HCT116 (cell line): ENCODE results near the gene FLVCR2. TPM values are rescaled to one million over a fixed set of nuclear protein-coding genes. Genes with fewer than 3 reads are reported as not detected.

ENCODE experiments used
- ATAC-seq: fragments of 200-7000 bp; cut with Tn5 transposase; 2 replicates; pipeline ENCODE4 v1.9.1; 2020; ENCODE audit warnings: mild to moderate bottlenecking, moderate library complexity
- BruUV-seq: library from RNA; stranded (reverse); fragments of 400-500 nt; replicated peaks from 2 replicates; lab custom pipeline; 2021; lab: Mats Ljungman, UMichigan
- CTCF ChIA-PET: fragments of 300-600 bp; sonication (Branson Sonifier 250); formaldehyde crosslinking; loops from one replicate; lab custom pipeline; 2021; ENCODE audit warnings: antibody characterized with exemption; lab: Charles Lee
- POLR2A ChIA-PET: fragments of 300-600, 350-600 bp; sonication (Branson Sonifier 250); formaldehyde crosslinking; loops from one replicate; lab custom pipeline; 2021; ENCODE audit warnings: antibody characterized with exemption; lab: Charles Lee
- RAD21 ChIA-PET, 2 experiments: fragments of 300-600 bp; sonication (Branson Sonifier 250); formaldehyde crosslinking; loops; one replicate each; lab custom pipeline; 2023; ENCODE audit warnings: low total read pairs in 2 of 2; ENCODE audit not compliant: uncharacterized antibody in 2 of 2, unreplicated experiment in 2 of 2, low non-redundant PET in 1 of 2; lab: Charles Lee
- DNase-seq: peaks from one replicate; pipeline ENCODE4 v3.0.0-alpha.2; 2010; ENCODE audit warnings: low read depth, low spot score
- H2AFZ ChIP-seq: fragments of 200-600 bp; shearing (Covaris generic), sonication (generic); 2 replicates; pipeline ENCODE4 v1.6.1; 2017; ENCODE audit warnings: low read depth, mixed run types, mixed read lengths, antibody characterized with exemption, low read length; ENCODE audit not compliant: poor library complexity, severe bottlenecking
- H3K27ac ChIP-seq: 2 replicates; pipeline ENCODE4 v1.5.1; 2012; ENCODE audit warnings: low read depth, low read length
- H3K27me3 ChIP-seq: fragments of 200-600 bp; sonication (generic); 2 replicates; pipeline ENCODE4 v1.6.1; 2016; ENCODE audit warnings: mixed run types, low read length, mixed read lengths; ENCODE audit not compliant: insufficient read depth
- H3K36me3 ChIP-seq, 2 experiments: fragments of 200-500 bp in 1 of 2; fragments of 200-600 bp in 1 of 2; sonication (Bioruptor generic) in 1 of 2; sonication (generic) in 1 of 2; 2 replicates each; pipeline versions ENCODE4 v1.5.1 to v1.6.1; 2014 to 2016; ENCODE audit warnings: low read length in 2 of 2, inconsistent platforms in 1 of 2, mixed read lengths in 1 of 2, mixed run types in 1 of 2; ENCODE audit not compliant: insufficient read depth in 2 of 2, control insufficient read depth in 1 of 2
- H3K4me1 ChIP-seq, 2 experiments: fragments of 200-600 bp in 1 of 2; sonication (generic) in 1 of 2; 2 replicates each; pipeline versions ENCODE4 v1.5.1 to v1.6.1; 2012 to 2017; ENCODE audit warnings: low read length in 2 of 2, inconsistent platforms in 1 of 2, mild to moderate bottlenecking in 1 of 2, mixed read lengths in 1 of 2, mixed run types in 1 of 2, moderate library complexity in 1 of 2; ENCODE audit not compliant: insufficient read depth in 2 of 2, control insufficient read depth in 1 of 2
- H3K4me2 ChIP-seq: fragments of 200-600 bp; sonication (generic); 2 replicates; pipeline ENCODE4 v1.6.1; 2017; ENCODE audit warnings: mixed run types, low read length, mixed read lengths
- H3K4me3 ChIP-seq, 2 experiments: fragments of 200-600 bp in 1 of 2; sonication (generic) in 1 of 2; replicated peaks in 1 of 2; 2 replicates each; pipeline ENCODE4 v1.5.1; 2011 to 2016; ENCODE audit warnings: low read length in 2 of 2, control low read depth in 1 of 2, low read depth in 1 of 2, mild to moderate bottlenecking in 1 of 2, mixed read lengths in 1 of 2, mixed run types in 1 of 2
- H3K79me2 ChIP-seq: fragments of 200-600 bp; sonication (generic); 2 replicates; pipeline ENCODE4 v1.6.1; 2017; ENCODE audit warnings: mild to moderate bottlenecking, mixed run types, low read length, moderate library complexity, mixed read lengths; ENCODE audit not compliant: insufficient read depth
- H3K9ac ChIP-seq: fragments of 200-600 bp; sonication (generic); 2 replicates; pipeline ENCODE4 v1.6.1; 2016; ENCODE audit warnings: low read length, mixed read lengths
- H3K9me2 ChIP-seq: fragments of 200-600 bp; sonication (generic), shearing (Covaris generic); 2 replicates; pipeline ENCODE4 v1.6.1; 2017; ENCODE audit warnings: mixed run types, mild to moderate bottlenecking, moderate library complexity; ENCODE audit not compliant: insufficient read depth
- H3K9me3 ChIP-seq, 2 experiments: fragments of 200-500 bp in 1 of 2; fragments of 200-600 bp in 1 of 2; sonication (Bioruptor generic) in 1 of 2; sonication (generic) in 1 of 2; 2 replicates each; pipeline ENCODE4 v1.6.1; 2014 to 2017; ENCODE audit warnings: low read length in 2 of 2, mixed read lengths in 2 of 2, inconsistent platforms in 1 of 2, low read depth in 1 of 2, mild to moderate bottlenecking in 1 of 2, mixed run types in 1 of 2, moderate library complexity in 1 of 2; ENCODE audit not compliant: control insufficient read depth in 1 of 2, insufficient read depth in 1 of 2
- H4K20me1 ChIP-seq: fragments of 200-600 bp; sonication (generic), shearing (Covaris generic); 2 replicates; pipeline ENCODE4 v1.6.1; 2017; ENCODE audit warnings: mixed run types, mild to moderate bottlenecking, moderate library complexity; ENCODE audit not compliant: insufficient read depth
- ATF3 ChIP-seq: IDR thresholded peaks from 2 replicates; pipeline ENCODE4 v1.6.1; 2012
- CBX3 ChIP-seq: IDR thresholded peaks from 2 replicates; pipeline ENCODE4 v1.6.1; 2012; ENCODE audit warnings: low read depth
- CEBPB ChIP-seq: IDR thresholded peaks from 2 replicates; pipeline ENCODE4 v1.6.1; 2012; ENCODE audit warnings: low read depth
- MAX ChIP-seq: IDR thresholded peaks from 2 replicates; pipeline ENCODE4 v1.6.1; 2012
- POLR2A ChIP-seq: IDR thresholded peaks from 2 replicates; pipeline ENCODE4 v1.7.0; 2011; ENCODE audit warnings: borderline replicate concordance; ENCODE audit not compliant: insufficient read depth, insufficient read length; ENCODE audit errors: extremely low read depth
- SP1 ChIP-seq: IDR thresholded peaks from 2 replicates; pipeline ENCODE4 v1.6.1; 2012; ENCODE audit warnings: low read depth
- SRF ChIP-seq: IDR thresholded peaks from 2 replicates; pipeline ENCODE4 v1.6.1; 2012; ENCODE audit warnings: low read depth
- YY1 ChIP-seq: IDR thresholded peaks from 2 replicates; pipeline ENCODE4 v1.6.1; 2011; ENCODE audit warnings: low read length, low read depth, moderate library complexity, mild to moderate bottlenecking; ENCODE audit not compliant: insufficient replicate concordance; ENCODE audit errors: extremely low read depth
- ZNF274 ChIP-seq: fragments of 200-500 bp; sonication (Bioruptor generic); IDR thresholded peaks from 2 replicates; pipeline ENCODE4 v1.6.1; 2014; ENCODE audit warnings: mild to moderate bottlenecking, low read depth, low read length, inconsistent platforms
- intact Hi-C: fragments of 100-400 bp; cut with micrococcal nuclease; formaldehyde crosslinking; loops from 2 replicates; pipeline ENCODE4 v1.10.0; 2022
- total RNA-seq: library from RNA; stranded (reverse); gene quantifications from one replicate; pipeline ENCODE4 v1.2.1, GENCODE V29; 2021; ENCODE audit not compliant: unreplicated experiment

Gene FLVCR2
- total RNA-seq, 1 experiment from 2014 or later, result 0.84 TPM

- DNase-seq, result no peak
- Histone ChIP-seq H3K27ac (no peak overlapping the region), H3K4me1 (peaks cover 12 to 22% of the 10 kb centered on the region in 2 experiments; a peak in 3 of 4 replicates), H3K4me2 (no peak overlapping the region), H2AFZ (no peak overlapping the region), H3K9me2 (no peaks in the 10 kb centered on the region), H3K9ac (no peak overlapping the region), H3K4me3 (no peak overlapping the region), H3K79me2 (no peaks in the 10 kb centered on the region), H3K27me3 (no peaks in the 10 kb centered on the region), H3K9me3 (no peaks in the 10 kb centered on the region; a peak in 1 of 4 replicates), H3K36me3 (no peaks in the 10 kb centered on the region), H4K20me1 (no peaks in the 10 kb centered on the region)
- intact Hi-C loops, result no loop called here
- BruUV-seq, result no TSS peak
- ChIA-PET POLR2A (no interaction called here), CTCF (no interaction called here), RAD21 (no interaction called here)
- TF ChIP-seq ZNF274, result no peak
- no peak for ATAC-seq
These were observed 20.0 kb upstream of the FLVCR2 start for GRCh38 chr14:75558440-75558839.

- BruUV-seq, result no TSS peak
- peaks cover 11 to 22% of the 10 kb centered on the region in 2 experiments; a peak in 3 of 4 replicates for H3K4me1 ChIP-seq
- RAD21 ChIA-PET, result no interaction called here
These were observed 19.4 kb upstream of the FLVCR2 start for GRCh38 chr14:75559045-75559444.

More at GRCh38 chr14:75559045-75559444, 19.4 kb upstream of the FLVCR2 start:
- Histone ChIP-seq H3K36me3 (no peaks in the 10 kb centered on the region), H3K9me2 (no peaks in the 10 kb centered on the region), H3K4me3 (no peak overlapping the region), H3K27me3 (no peaks in the 10 kb centered on the region), H2AFZ (no peak overlapping the region), H3K9ac (no peak overlapping the region), H3K79me2 (no peaks in the 10 kb centered on the region), H3K27ac (no peak overlapping the region), H3K4me2 (no peak overlapping the region), H4K20me1 (no peaks in the 10 kb centered on the region), H3K9me3 (no peaks in the 10 kb centered on the region; a peak in 1 of 4 replicates)
- ChIA-PET POLR2A (no interaction called here), CTCF (no interaction called here)
- intact Hi-C loops, result no loop called here
- TF ChIP-seq ATF3 (no peak), CEBPB (no peak), SRF (no peak), ZNF274 (no peak), CBX3 (no peak), YY1 (no peak), POLR2A (no peak), SP1 (no peak), MAX (no peak)
- ATAC-seq (no peak), DNase-seq (no peak)
